ENCODE results near the gene RTN1. TPM values are rescaled to one million over a fixed set of nuclear protein-coding genes. Genes with fewer than 3 reads are reported as not detected.

Gene RTN1
- total RNA-seq, 1 donor = under 0.01 TPM

- Histone ChIP-seq H3K79me2 (ENCODE audit: insufficient read depth, low read length) (no peaks in the 10 kb centered on the region), H2AFZ (ENCODE audit: low read length) (no peak overlapping the region), H3K27me3 (ENCODE audit: insufficient read depth, low read length) (peaks cover 4% of the 10 kb centered on the region), H4K20me1 (ENCODE audit: insufficient read depth, low read length) (no peaks in the 10 kb centered on the region), H3K4me3 (ENCODE audit: insufficient read depth, low read length) (no peak overlapping the region), H3K9me3 (ENCODE audit: low read depth, low read length) (no peaks in the 10 kb centered on the region), H3K27ac (ENCODE audit: low read depth, low read length) (no peak overlapping the region), H3K4me2 (ENCODE audit: insufficient read depth, low read length) (no peak overlapping the region), H3K36me3 (ENCODE audit: insufficient read depth, low read length) (no peaks in the 10 kb centered on the region), H3K4me1 (ENCODE audit: insufficient read depth, low read length) (no peaks in the 10 kb centered on the region)
- DNase-seq (ENCODE audit: insufficient read length, low spot score, missing footprints) = peak; percentile 29
- TF ChIP-seq CTCF (IDR thresholded peaks at IDR 0.05; ENCODE audit: extremely low read depth, low read depth, low read length) = no peak
Measured at GRCh38 chr14:59582161-59582560, 288.4 kb downstream of the RTN1 start.

- no peak overlapping the region for H3K4me2 ChIP-seq (ENCODE audit: insufficient read depth, low read length)
- no peaks in the 10 kb centered on the region for H3K36me3 ChIP-seq (ENCODE audit: insufficient read depth, low read length)
- no peak for DNase-seq (ENCODE audit: insufficient read length, low spot score, missing footprints)
- H3K79me2 ChIP-seq (ENCODE audit: insufficient read depth, low read length) = no peaks in the 10 kb centered on the region
- no peak overlapping the region for H3K27ac ChIP-seq (ENCODE audit: low read depth, low read length)
- no peaks in the 10 kb centered on the region for H3K9me3 ChIP-seq (ENCODE audit: low read depth, low read length)
- no peak overlapping the region for H2AFZ ChIP-seq (ENCODE audit: low read length)
- TF ChIP-seq CTCF (IDR thresholded peaks at IDR 0.05; ENCODE audit: extremely low read depth, low read depth, low read length) = no peak
- H3K27me3 ChIP-seq (ENCODE audit: insufficient read depth, low read length) = peaks cover 9% of the 10 kb centered on the region
- no peak overlapping the region for H3K4me3 ChIP-seq (ENCODE audit: insufficient read depth, low read length)
- H4K20me1 ChIP-seq (ENCODE audit: insufficient read depth, low read length) = no peaks in the 10 kb centered on the region
- peaks cover 4% of the 10 kb centered on the region for H3K4me1 ChIP-seq (ENCODE audit: insufficient read depth, low read length)
Measured at GRCh38 chr14:59580911-59581310, 289.7 kb downstream of the RTN1 start.

GRCh38 chr14:59576332-59577294 is 294.0 kb downstream of the RTN1 start, which contains the start of gene CCDC175:
CCDC175 (minus strand) TSS chr14:59576812; CDS start chr14:59576775, 37 bp downstream.
- H3K9me3 ChIP-seq (ENCODE audit: low read depth, low read length) = no peaks in the 10 kb centered on the region
- H3K4me3 ChIP-seq (ENCODE audit: insufficient read depth, low read length) = peak within 1 kb of the TSS; percentile 68
- H3K27me3 ChIP-seq (ENCODE audit: insufficient read depth, low read length) = peaks cover 9% of the 10 kb centered on the region
- peak within 1 kb of the TSS; percentile 86 for H3K4me2 ChIP-seq (ENCODE audit: insufficient read depth, low read length)
- DNase-seq (ENCODE audit: insufficient read length, low spot score, missing footprints) = peak; percentile 94
- peak; percentile 85 for TF ChIP-seq CTCF (IDR thresholded peaks at IDR 0.05; ENCODE audit: extremely low read depth, low read depth, low read length)
- H4K20me1 ChIP-seq (ENCODE audit: insufficient read depth, low read length) = no peaks in the 10 kb centered on the region
- no peak within 1 kb of the TSS for H3K27ac ChIP-seq (ENCODE audit: low read depth, low read length)
- H3K79me2 ChIP-seq (ENCODE audit: insufficient read depth, low read length) = no peaks in the 10 kb centered on the region
- H3K36me3 ChIP-seq (ENCODE audit: insufficient read depth, low read length) = no peaks in the 10 kb centered on the region
- H2AFZ ChIP-seq (ENCODE audit: low read length) = peak within 1 kb of the TSS; percentile 94
- H3K4me1 ChIP-seq (ENCODE audit: insufficient read depth, low read length) = peaks cover 4% of the 10 kb centered on the region

- peaks cover 2% of the 10 kb centered on the region for H3K27me3 ChIP-seq (ENCODE audit: insufficient read depth, low read length)
- H3K79me2 ChIP-seq (ENCODE audit: insufficient read depth, low read length) = no peaks in the 10 kb centered on the region
- H3K4me2 ChIP-seq (ENCODE audit: insufficient read depth, low read length) = no peak overlapping the region
- no peak overlapping the region for H3K4me3 ChIP-seq (ENCODE audit: insufficient read depth, low read length)
- no peak overlapping the region for H3K27ac ChIP-seq (ENCODE audit: low read depth, low read length)
- no peak for DNase-seq (ENCODE audit: insufficient read length, low spot score, missing footprints)
- no peaks in the 10 kb centered on the region for H3K4me1 ChIP-seq (ENCODE audit: insufficient read depth, low read length)
- H3K36me3 ChIP-seq (ENCODE audit: insufficient read depth, low read length) = no peaks in the 10 kb centered on the region
- peak; percentile 9 for TF ChIP-seq CTCF (IDR thresholded peaks at IDR 0.05; ENCODE audit: extremely low read depth, low read depth, low read length)
- H2AFZ ChIP-seq (ENCODE audit: low read length) = no peak overlapping the region
- H3K9me3 ChIP-seq (ENCODE audit: low read depth, low read length) = no peaks in the 10 kb centered on the region
- H4K20me1 ChIP-seq (ENCODE audit: insufficient read depth, low read length) = no peaks in the 10 kb centered on the region
Measured at GRCh38 chr14:59570122-59570521, 300.5 kb downstream of the RTN1 start.

Measured in osteoblast (primary cell).